Upper lobe of left lung (tissue), 4 donors: ENCODE results near the gene FRYL.

Source experiments
- EP300 ChIP-seq, 4 donors: sonication (generic); formaldehyde crosslinking; IDR thresholded peaks; one replicate each; pipeline ENCODE4 v1.5.1; 2017; ENCODE audit warnings: antibody characterized with exemption in 4 of 4, control low read depth in 2 of 4
- POLR2AphosphoS5 ChIP-seq, 2 donors: sonication (generic); formaldehyde crosslinking; IDR thresholded peaks; one replicate each; pipeline ENCODE4 v1.5.1; 2017; ENCODE audit warnings: antibody characterized with exemption in 2 of 2
- TF ChIP-seq, protein P1 (sequence below), 6 experiments: fragments of 450-650 bp in 4 of 6; fragments of 200-600 bp in 2 of 6; sonication (generic) in 2 of 6; IDR thresholded peaks; one replicate each; pipeline ENCODE4 v1.5.1; 2016 to 2019; ENCODE audit warnings: antibody characterized with exemption in 6 of 6

- TF ChIP-seq, protein P1, sequence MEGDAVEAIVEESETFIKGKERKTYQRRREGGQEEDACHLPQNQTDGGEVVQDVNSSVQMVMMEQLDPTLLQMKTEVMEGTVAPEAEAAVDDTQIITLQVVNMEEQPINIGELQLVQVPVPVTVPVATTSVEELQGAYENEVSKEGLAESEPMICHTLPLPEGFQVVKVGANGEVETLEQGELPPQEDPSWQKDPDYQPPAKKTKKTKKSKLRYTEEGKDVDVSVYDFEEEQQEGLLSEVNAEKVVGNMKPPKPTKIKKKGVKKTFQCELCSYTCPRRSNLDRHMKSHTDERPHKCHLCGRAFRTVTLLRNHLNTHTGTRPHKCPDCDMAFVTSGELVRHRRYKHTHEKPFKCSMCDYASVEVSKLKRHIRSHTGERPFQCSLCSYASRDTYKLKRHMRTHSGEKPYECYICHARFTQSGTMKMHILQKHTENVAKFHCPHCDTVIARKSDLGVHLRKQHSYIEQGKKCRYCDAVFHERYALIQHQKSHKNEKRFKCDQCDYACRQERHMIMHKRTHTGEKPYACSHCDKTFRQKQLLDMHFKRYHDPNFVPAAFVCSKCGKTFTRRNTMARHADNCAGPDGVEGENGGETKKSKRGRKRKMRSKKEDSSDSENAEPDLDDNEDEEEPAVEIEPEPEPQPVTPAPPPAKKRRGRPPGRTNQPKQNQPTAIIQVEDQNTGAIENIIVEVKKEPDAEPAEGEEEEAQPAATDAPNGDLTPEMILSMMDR (IDR thresholded peaks at IDR 0.05), result no peak
- TF ChIP-seq EP300 (IDR thresholded peaks at IDR 0.05), result no peak
- TF ChIP-seq POLR2AphosphoS5 (IDR thresholded peaks at IDR 0.05), result no peak
Measured at GRCh38 chr4:48787056-48787455, 7.0 kb upstream of the FRYL start.
